ENCODE results near the gene RGS1. TPM values are rescaled to one million over a fixed set of nuclear protein-coding genes. Genes with fewer than 3 reads are reported as not detected.

The RGS1 gene
- total and polyA plus RNA-seq, 2 of the 8 experiments (the other 6 are each of a cell fraction or from before 2014, with no cell fraction given) = not detected

- Histone ChIP-seq H4K91ac (replicated peaks; ENCODE audit: insufficient read length, low read length) (no peak overlapping the region), H3K4ac (replicated peaks; ENCODE audit: insufficient read length, low read depth, low read length) (no peak overlapping the region), H3K9me3 (ENCODE audit: insufficient read depth in 2 of 2, low read depth in 1 of 2, low read length in 1 of 2) (no peaks in the 10 kb centered on the region), H2BK12ac (ENCODE audit: low read depth, low read length) (no peak overlapping the region), H3K4me3 (ENCODE audit: extremely low read depth in 1 of 4, insufficient read depth in 2 of 4, low read depth in 3 of 4, low read length in 4 of 4) (no peak overlapping the region), H2BK120ac (replicated peaks; ENCODE audit: low read depth, low read length) (no peak overlapping the region), H4K8ac (ENCODE audit: extremely low read depth, insufficient read depth, low read length) (no peak overlapping the region), H3K4me2 (ENCODE audit: insufficient read depth in 1 of 2, low read depth in 2 of 2, low read length in 2 of 2) (no peak overlapping the region), H3K23ac (ENCODE audit: insufficient read length) (no peak overlapping the region), H2AFZ (ENCODE audit: low read length) (no peak overlapping the region), H3K79me1 (ENCODE audit: low read depth, low read length) (no peaks in the 10 kb centered on the region), H2BK5ac (ENCODE audit: low read depth, low read length) (no peak overlapping the region), H3K27me3 (replicated peaks in 1 of 4; ENCODE audit: control insufficient read depth in 3 of 4, extremely low read depth in 1 of 4, insufficient read depth in 3 of 4, low read length in 3 of 4) (no peaks in the 10 kb centered on the region), H4K5ac (ENCODE audit: insufficient read length, low read depth, low read length) (no peak overlapping the region), H2BK15ac (ENCODE audit: low read length) (no peak overlapping the region), H3K79me2 (ENCODE audit: control insufficient read depth in 1 of 2, insufficient read depth in 2 of 2, low read length in 2 of 2) (no peaks in the 10 kb centered on the region), H3K23me2 (ENCODE audit: low read depth, low read length) (no peaks in the 10 kb centered on the region), H3K56ac (replicated peaks; ENCODE audit: insufficient read length, low read depth, low read length) (no peak overlapping the region), H3K9ac (replicated peaks in 1 of 4; ENCODE audit: extremely low read depth in 1 of 4, low read depth in 3 of 4, low read length in 3 of 4) (no peak overlapping the region), H3K36me3 (ENCODE audit: control insufficient read depth in 2 of 4, insufficient read depth in 4 of 4, low read length in 3 of 4) (no peaks in the 10 kb centered on the region), H2AK5ac (ENCODE audit: low read depth, low read length) (no peak overlapping the region), H4K20me1 (replicated peaks in 1 of 2; ENCODE audit: control insufficient read depth in 1 of 2, insufficient read depth in 2 of 2, low read length in 2 of 2) (no peaks in the 10 kb centered on the region), H3K18ac (ENCODE audit: extremely low read depth, low read length) (no peak overlapping the region), H3K27ac (ENCODE audit: low read depth, low read length) (no peak overlapping the region), H2BK20ac (ENCODE audit: low read length) (no peak overlapping the region), H3K4me1 (replicated peaks in 1 of 4; ENCODE audit: control insufficient read depth in 3 of 4, insufficient read depth in 4 of 4, low read length in 3 of 4) (no peaks in the 10 kb centered on the region), H3K14ac (ENCODE audit: insufficient read length) (no peak overlapping the region)
- POLR2A ChIA-PET (ENCODE audit: partially characterized antibody) = no interaction called here
- 86% methylated on average over 3 of the region's 3 CpGs; no CpG with 5 or more reads in 1 of the 2 experiments for WGBS, 2 experiments (ENCODE audit: extremely low coverage in 1 of 2, insufficient coverage in 1 of 2, insufficient read length in 1 of 2, insufficient replicate concordance in 2 of 2, low coverage in 1 of 2, low lambda C conversion rate in 2 of 2, missing lambda C conversion rate in 1 of 2)
- DNase-seq (ENCODE audit: low read depth in 1 of 2, low spot score in 2 of 2) (no peak), FAIRE-seq (no peak)
- TF ChIP-seq BRCA1 (IDR thresholded peaks at IDR 0.05; ENCODE audit: low read depth, low read length) (no peak), KDM5A (IDR thresholded peaks at IDR 0.05; ENCODE audit: low read length) (no peak), ATF2 (IDR thresholded peaks at IDR 0.05; ENCODE audit: low read length) (no peak), SRF (IDR thresholded peaks at IDR 0.05; ENCODE audit: low read depth, low read length) (no peak)
- CTCF ChIA-PET (ENCODE audit: partially characterized antibody) = interaction anchor here (1.1 to 1.5 kb wide), 2 partner anchors 53 to 149 kb away, joined by 3 to 4 read pairs; no protein-coding TSS in a partner anchor
These were observed 46.4 kb upstream of the RGS1 start for GRCh38 chr1:192529031-192529755.
